Astrocyte (in vitro differentiated cells and primary cell): ENCODE measurements around the gene IRAK1. TPM values are rescaled to one million over a fixed set of nuclear protein-coding genes. Genes with fewer than 3 reads are reported as not detected.

Source experiments
- DNase-seq: peaks from one replicate; pipeline ENCODE4 v3.0.0-alpha.2; 2010; ENCODE audit warnings: low read depth
- FAIRE-seq: peaks from 2 replicates; lab custom pipeline; 2011; peaks lifted over from hg19 to GRCh38; lab: Jason Lieb, UNC
- H2AFZ ChIP-seq: 2 replicates; pipeline ENCODE4 v1.6.0; 2012; ENCODE audit warnings: low read depth, low read length, inconsistent platforms
- H3K27ac ChIP-seq: 2 replicates; pipeline ENCODE4 v1.5.1; 2011; ENCODE audit warnings: low read depth, low read length, inconsistent platforms
- H3K27me3 ChIP-seq: 2 replicates; pipeline ENCODE4 v1.6.0; 2011; ENCODE audit warnings: low read length, inconsistent platforms; ENCODE audit not compliant: insufficient read depth
- H3K36me3 ChIP-seq: 2 replicates; pipeline ENCODE4 v1.5.1; 2011; ENCODE audit warnings: low read length, inconsistent platforms; ENCODE audit not compliant: insufficient read depth
- H3K4me1 ChIP-seq: 2 replicates; pipeline ENCODE4 v1.5.1; 2011; ENCODE audit warnings: low read length, inconsistent platforms; ENCODE audit not compliant: insufficient read depth
- H3K4me2 ChIP-seq: 2 replicates; pipeline ENCODE4 v1.6.0; 2012; ENCODE audit warnings: low read length, inconsistent platforms
- H3K4me3 ChIP-seq: 2 replicates; pipeline ENCODE4 v1.5.1; 2011; ENCODE audit warnings: low read depth, mild to moderate bottlenecking, low read length, inconsistent platforms; ENCODE audit not compliant: insufficient read depth
- H3K79me2 ChIP-seq: 2 replicates; pipeline ENCODE4 v1.6.0; 2012; ENCODE audit warnings: mild to moderate bottlenecking, low read length, inconsistent platforms; ENCODE audit not compliant: insufficient read depth
- H3K9ac ChIP-seq: 2 replicates; pipeline ENCODE4 v1.6.0; 2012; ENCODE audit warnings: mild to moderate bottlenecking, low read length, inconsistent platforms
- H3K9me3 ChIP-seq: 2 replicates; pipeline ENCODE4 v1.5.1; 2012; ENCODE audit warnings: low read depth, mild to moderate bottlenecking, low read length, inconsistent platforms; ENCODE audit not compliant: insufficient read depth
- H4K20me1 ChIP-seq: 2 replicates; pipeline ENCODE4 v1.6.0; 2012; ENCODE audit warnings: low read length, inconsistent platforms; ENCODE audit not compliant: insufficient read depth
- H3K27ac Mint-ChIP-seq: one replicate; pipeline ENCODE4 v1.8.0; 2021; ENCODE audit warnings: mild to moderate bottlenecking, mixed read lengths; ENCODE audit not compliant: unreplicated experiment
- H3K27me3 Mint-ChIP-seq: one replicate; pipeline ENCODE4 v1.8.0; 2021; ENCODE audit warnings: low read depth, mixed read lengths; ENCODE audit not compliant: unreplicated experiment
- H3K36me3 Mint-ChIP-seq: one replicate; pipeline ENCODE4 v1.8.0; 2021; ENCODE audit warnings: low read depth, mixed read lengths; ENCODE audit not compliant: unreplicated experiment
- H3K4me1 Mint-ChIP-seq: one replicate; pipeline ENCODE4 v1.8.0; 2021; ENCODE audit warnings: low read depth, mixed read lengths; ENCODE audit not compliant: unreplicated experiment
- H3K4me3 Mint-ChIP-seq: one replicate; pipeline ENCODE4 v1.8.0; 2021; ENCODE audit warnings: mild to moderate bottlenecking, moderate library complexity, mixed read lengths; ENCODE audit not compliant: unreplicated experiment
- H3K9me3 Mint-ChIP-seq: one replicate; pipeline ENCODE4 v1.8.0; 2021; ENCODE audit warnings: mild to moderate bottlenecking, mixed read lengths; ENCODE audit not compliant: unreplicated experiment
- CTCF ChIP-seq: IDR thresholded peaks from 2 replicates; pipeline ENCODE4 v1.5.1; 2011; ENCODE audit warnings: low read depth, mild to moderate bottlenecking, inconsistent platforms, low read length, moderate library complexity; ENCODE audit not compliant: insufficient read depth
- EZH2 ChIP-seq: IDR thresholded peaks from 2 replicates; pipeline ENCODE4 v1.6.1; 2012; ENCODE audit warnings: mild to moderate bottlenecking, low read length, inconsistent platforms; ENCODE audit not compliant: insufficient read depth
- total RNA-seq: library from RNA; stranded (reverse); gene quantifications from 2 replicates; pipeline ENCODE4 v1.2.1, GENCODE V29; 2021

IRAK1 gene
- total RNA-seq, 1 donor from 2014 or later = 69.6 TPM

DNA sequence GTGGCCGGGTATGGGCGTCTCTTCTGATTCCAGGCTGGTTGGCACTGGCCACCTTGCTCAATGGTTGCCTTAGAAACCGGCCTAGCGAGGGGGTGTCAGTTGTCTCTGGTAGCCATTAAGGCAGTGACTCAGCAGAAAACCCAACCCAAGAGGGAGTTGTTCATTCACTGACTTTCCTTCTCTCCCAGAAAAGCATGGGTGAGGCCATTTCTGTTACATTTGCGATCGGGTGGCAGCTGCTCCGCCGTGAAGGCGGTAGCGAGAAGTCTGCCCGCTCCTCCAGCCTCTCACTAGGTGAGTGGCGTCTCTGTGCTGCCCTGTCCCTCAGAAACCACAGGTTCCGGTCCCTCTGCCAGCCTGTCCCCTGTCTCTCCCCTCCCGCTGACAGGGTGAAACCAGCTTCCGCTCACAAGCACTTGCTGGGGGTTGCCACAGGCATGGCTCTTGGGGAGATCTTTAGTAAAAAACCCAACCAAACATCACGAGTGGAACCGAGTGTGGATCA, 17.4 kb downstream of the IRAK1 start:
- H3K9me3 ChIP-seq = no peaks in the 10 kb centered on the region
- Mint-ChIP-seq H3K27me3 (no peaks in the 10 kb centered on the region), H3K4me3 (no peak overlapping the region), H3K27ac (peak overlapping the region; percentile 66), H3K4me1 (peaks cover 5% of the 10 kb centered on the region), H3K36me3 (peaks cover 2% of the 10 kb centered on the region), H3K9me3 (no peaks in the 10 kb centered on the region)
- FAIRE-seq (no peak), DNase-seq (peak; percentile 72)
- no peaks in the 10 kb centered on the region for H3K27me3 ChIP-seq
- H3K4me1 ChIP-seq = peaks cover 6% of the 10 kb centered on the region
- H3K4me2 ChIP-seq = no peak overlapping the region
- peak overlapping the region; percentile 30 for H3K9ac ChIP-seq
- peak overlapping the region; percentile 41 for H2AFZ ChIP-seq
- H3K36me3 ChIP-seq = no peaks in the 10 kb centered on the region
- H3K27ac ChIP-seq = peak overlapping the region; percentile 70
- H3K4me3 ChIP-seq = no peak overlapping the region
- no peaks in the 10 kb centered on the region for H4K20me1 ChIP-seq
- no peaks in the 10 kb centered on the region for H3K79me2 ChIP-seq
- no peak for TF ChIP-seq EZH2
- no peak for TF ChIP-seq CTCF

- no peak overlapping the region for H3K9ac ChIP-seq
- DNase-seq (no peak), FAIRE-seq (no peak)
- no peaks in the 10 kb centered on the region for H3K36me3 ChIP-seq
- H3K4me3 ChIP-seq = no peak overlapping the region
- no peak overlapping the region for H3K27ac ChIP-seq
- Mint-ChIP-seq H3K4me1 (peaks cover 5% of the 10 kb centered on the region), H3K36me3 (peaks cover 2% of the 10 kb centered on the region), H3K4me3 (no peak overlapping the region), H3K9me3 (no peaks in the 10 kb centered on the region), H3K27ac (no peak overlapping the region), H3K27me3 (no peaks in the 10 kb centered on the region)
- H2AFZ ChIP-seq = no peak overlapping the region
- TF ChIP-seq EZH2 (no peak), CTCF (no peak)
- no peaks in the 10 kb centered on the region for H3K27me3 ChIP-seq
- no peaks in the 10 kb centered on the region for H4K20me1 ChIP-seq
- H3K4me2 ChIP-seq = no peak overlapping the region
- no peaks in the 10 kb centered on the region for H3K9me3 ChIP-seq
- H3K79me2 ChIP-seq = no peaks in the 10 kb centered on the region
- H3K4me1 ChIP-seq = peaks cover 6% of the 10 kb centered on the region
These were observed 19.7 kb downstream of the IRAK1 start for GRCh38 chrX:154000051-154000450.

DNA sequence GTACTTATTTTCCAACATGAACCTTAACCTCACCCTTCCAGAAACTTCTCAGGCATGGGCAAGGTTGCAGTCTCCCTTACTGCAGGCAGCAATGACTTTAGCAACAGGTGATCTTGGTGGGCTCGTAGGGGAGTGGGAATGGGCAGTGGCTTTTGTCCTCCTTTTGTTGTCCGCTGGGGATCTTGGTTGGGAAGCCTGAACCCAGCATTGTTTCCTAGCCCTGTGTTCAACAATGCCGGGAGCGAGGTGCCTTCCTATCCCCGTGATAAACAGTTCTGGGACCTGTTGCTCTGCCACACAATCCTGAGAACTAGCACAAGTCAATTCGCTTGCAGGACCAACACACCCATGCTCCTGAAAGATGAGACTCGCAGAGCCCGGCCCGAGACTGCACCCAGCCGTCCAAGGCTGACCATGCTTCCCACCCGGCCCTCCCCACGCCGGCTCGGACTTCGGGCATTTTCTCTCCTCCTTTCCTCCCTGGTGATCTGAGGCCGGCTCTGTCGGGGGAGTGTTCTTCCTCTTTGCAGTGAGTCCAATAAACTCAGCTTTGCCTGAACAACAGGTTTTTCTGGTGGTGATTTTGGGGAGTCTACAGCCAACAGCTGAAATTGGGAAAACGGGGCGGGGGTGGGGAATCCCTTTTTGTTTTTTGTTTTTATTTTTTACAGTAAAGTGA, 20.2 kb downstream of the IRAK1 start:
- no peak for TF ChIP-seq CTCF
- H3K9me3 ChIP-seq = no peaks in the 10 kb centered on the region
- H4K20me1 ChIP-seq = no peaks in the 10 kb centered on the region
- no peak overlapping the region for H2AFZ ChIP-seq
- no peak overlapping the region for H3K4me3 ChIP-seq
- no peak overlapping the region for H3K27ac ChIP-seq
- H3K4me1 ChIP-seq = peaks cover 6% of the 10 kb centered on the region
- H3K9me3 Mint-ChIP-seq = no peaks in the 10 kb centered on the region
- H3K4me3 Mint-ChIP-seq = no peak overlapping the region
- peaks cover 5% of the 10 kb centered on the region for H3K4me1 Mint-ChIP-seq
- H3K36me3 ChIP-seq = no peaks in the 10 kb centered on the region
- H3K4me2 ChIP-seq = no peak overlapping the region
- no peaks in the 10 kb centered on the region for H3K27me3 Mint-ChIP-seq
- no peak overlapping the region for H3K27ac Mint-ChIP-seq
- H3K36me3 Mint-ChIP-seq = peaks cover 2% of the 10 kb centered on the region
- no peaks in the 10 kb centered on the region for H3K27me3 ChIP-seq
- DNase-seq (no peak), FAIRE-seq (no peak)
- no peaks in the 10 kb centered on the region for H3K79me2 ChIP-seq
- no peak overlapping the region for H3K9ac ChIP-seq
